HG03565 (cell line): ENCODE data around the gene RPUSD4.

Experiments used
- ATAC-seq: cut with Tn5 transposase; IDR thresholded peaks from one replicate; pipeline ENCODE4 v1.9.1; 2021; ENCODE audit warnings: mild to moderate bottlenecking, moderate library complexity; ENCODE audit not compliant: unreplicated experiment

Gene RPUSD4

DNA sequence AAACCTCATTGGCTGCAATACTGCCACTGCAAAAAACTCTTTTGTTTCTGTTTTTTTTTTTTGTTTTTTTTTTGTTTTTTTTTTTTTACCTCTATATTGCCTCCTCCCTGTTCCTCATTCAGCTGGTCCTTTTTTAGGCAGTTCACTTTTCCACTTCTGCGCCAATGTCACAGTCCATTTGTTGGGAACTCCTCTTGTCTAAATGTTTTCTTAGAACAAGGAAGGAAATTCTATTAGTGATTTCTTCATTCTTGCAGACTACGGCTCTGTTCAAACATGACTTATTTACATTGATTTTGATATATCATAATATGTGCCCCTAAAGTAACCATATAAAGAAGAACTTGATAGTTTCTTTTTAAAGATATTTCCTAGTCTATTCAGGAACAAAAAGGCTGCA, 3.0 kb upstream of the RPUSD4 start:
- ATAC-seq = no peak

DNA sequence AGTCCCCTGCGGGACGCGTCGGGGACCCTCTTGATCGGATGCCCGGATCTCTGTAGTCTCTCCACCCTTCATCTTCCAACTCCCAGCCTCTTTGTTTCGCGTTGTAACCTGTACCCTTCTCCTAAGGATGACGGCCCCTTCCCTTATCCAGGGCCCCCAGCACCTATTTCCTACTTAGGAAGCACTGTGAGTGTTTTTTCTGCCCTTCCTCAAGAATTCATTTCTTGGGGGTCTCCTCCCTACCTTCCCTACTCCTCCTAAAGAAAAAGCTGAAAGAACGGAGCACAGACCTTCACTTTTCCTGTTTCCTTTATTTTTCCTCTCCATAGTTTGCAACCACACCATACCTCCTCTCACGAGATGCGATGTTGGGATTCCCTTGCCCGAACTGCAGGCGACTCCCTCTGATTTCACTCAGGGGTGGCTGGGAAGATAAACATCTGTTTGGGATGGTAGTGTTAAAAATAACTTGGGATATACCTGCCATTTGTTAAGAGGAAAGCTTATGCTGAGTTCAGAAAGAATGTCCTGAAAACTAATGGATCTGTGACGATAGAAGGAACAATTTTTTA, 725 bp upstream of the RPUSD4 start:
- no peak for ATAC-seq

DNA sequence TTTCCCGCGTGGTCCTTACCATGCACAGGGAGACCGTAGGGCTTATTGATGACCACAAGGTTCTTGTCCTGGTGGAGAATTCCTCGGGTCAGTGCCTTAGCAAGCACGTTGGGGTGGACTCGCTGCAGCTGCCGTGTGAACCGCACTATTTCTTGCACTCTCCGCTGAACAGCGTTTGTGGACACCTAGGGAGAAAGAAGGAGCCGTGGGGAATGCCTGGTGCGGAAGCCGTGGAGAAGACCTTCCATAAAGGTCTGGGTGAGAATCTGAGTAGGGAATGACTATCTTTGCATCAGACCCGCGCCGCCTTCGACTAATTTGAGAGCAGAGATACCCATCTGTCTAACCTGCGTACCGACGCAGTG, 597 bp downstream of the RPUSD4 start:
- no peak for ATAC-seq

DNA sequence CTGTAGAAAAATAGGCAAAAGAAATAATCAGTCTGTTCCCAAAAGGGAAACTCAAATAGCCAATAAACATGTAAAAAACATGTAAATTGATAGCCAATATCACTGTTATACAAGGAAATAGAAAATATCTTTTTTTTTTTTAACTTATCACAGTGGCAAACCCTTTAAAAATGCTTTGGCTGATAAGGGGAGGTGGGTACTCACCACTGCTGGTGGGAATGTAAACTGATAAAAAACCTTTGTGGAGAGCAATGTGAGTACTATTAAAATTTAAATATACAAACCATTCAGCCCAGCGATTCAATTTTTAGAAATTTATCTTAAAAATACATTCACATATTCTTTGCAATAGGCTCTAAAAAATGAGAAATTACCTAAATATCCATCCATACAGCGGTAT, 3.6 kb downstream of the RPUSD4 start:
- no peak for ATAC-seq

DNA sequence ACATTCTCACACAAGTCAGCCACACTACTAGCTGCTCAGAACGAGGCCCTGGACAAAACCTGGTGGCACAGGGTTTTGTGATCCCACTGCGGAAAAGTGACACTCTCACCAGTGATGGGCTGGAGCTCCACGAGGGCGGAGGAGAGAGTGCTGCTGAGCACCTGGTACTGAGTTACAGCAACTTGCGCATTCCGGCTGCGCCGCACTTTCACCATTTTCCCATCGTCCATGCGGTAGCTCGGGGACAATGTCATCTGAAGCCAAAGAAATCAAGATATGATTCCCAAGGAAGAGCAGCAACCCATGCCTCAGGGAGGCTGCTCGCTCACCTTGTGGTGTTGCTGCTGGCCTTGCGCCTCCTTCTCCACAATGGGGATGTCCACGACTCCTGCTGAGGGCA, 6.1 kb downstream of the RPUSD4 start:
- no peak for ATAC-seq

DNA sequence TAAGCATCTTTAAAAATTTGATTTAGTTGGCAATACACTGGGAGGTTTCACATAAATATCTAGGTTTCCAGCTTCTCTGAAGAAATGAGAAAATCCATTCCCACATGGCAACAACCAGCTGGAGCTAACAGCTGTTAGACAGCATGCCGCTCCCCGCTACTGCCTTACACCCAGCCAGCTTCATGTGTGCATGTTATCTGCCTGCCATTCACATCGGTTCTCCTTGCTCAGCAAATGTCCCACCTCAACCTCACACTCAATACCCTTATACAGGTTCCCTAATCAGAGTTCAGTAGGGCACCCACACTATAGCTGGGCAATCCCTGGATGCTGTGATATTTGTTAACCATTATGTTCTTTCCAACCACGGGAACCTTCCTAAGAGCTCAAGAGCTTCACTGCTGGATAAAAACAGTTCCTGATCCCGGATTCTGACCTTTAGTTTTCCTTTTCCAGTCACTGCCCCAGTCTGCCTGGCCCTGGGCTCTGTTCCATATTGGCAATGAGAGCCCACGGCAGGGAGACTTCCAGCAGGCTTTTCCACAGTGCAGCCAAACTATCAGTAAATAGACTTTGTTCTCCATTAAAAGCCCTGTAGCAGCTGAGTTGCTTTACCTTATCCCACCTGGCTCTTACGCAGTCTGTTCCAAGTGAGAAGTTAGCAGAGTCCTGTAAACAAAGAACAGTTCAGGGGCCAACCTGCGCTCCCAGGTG, 8.6 kb downstream of the RPUSD4 start:
- no peak for ATAC-seq

DNA sequence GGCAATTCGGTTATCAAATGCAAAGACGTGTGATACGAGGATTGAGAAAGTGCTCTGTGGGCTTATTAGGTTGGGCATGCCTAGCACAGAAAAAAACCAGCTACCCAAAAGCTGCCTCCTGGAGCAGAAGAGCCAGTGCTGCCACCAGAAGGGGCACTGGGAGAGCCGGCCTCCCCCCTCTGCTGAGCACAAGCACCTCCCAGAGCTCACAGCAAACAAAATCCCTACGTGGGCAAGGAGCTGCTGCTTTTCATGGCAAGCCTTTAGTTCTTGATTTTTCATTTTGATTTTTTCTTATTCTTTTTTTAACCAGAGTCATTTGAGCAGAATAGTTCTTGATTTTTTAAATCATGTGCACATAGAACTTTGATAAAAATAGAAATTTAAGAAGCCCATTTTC, 12.8 kb downstream of the RPUSD4 start:
- ATAC-seq = no peak

DNA sequence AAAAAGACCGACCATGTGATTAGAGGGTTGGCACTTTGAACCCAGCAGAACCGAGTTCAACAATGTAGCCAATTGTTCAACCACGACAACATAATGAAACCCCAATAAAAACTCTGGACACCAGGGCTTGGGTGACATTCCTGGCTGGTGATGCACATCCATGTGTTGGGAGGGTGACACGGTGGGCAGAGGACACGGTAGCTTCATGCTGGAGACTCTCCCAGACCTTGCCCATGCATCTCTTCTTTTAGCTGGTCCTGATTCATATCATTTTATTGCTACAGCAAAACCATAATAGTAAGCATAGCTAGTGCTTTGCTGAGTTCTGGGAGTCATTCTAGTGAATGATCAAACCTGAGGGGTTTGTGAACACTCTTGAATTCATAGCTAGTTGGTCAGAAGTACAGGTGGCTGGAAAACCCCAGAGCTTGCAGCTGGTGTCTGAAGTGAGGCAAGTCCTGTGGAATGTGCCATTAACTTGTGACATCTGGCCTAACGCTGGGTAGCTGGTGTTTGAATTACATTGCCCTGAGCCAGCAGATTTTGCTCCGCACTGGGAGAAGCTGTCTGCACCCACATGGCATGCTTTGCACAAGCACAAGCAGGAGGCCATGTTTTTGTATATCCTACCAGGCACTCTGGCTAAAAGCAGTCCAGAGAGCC, 14.0 kb downstream of the RPUSD4 start:
- ATAC-seq = no peak

DNA sequence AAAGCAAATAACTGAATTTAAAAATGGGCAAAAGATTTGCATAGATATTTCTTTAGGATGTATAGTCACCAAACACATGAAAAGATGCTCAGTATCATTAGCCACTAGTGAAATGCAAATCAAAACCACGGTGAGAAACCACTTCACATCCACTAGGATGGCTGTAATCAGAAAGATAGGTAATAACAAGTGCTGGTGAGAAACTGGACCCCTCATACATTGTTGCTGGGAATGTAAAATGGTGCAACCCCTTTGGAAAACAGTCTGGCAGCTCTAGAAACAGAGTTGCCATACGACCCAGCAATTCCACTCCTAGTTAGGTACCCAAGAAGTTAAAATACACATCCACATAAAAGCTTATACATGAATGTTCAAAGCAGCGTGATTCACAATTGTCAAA, 16.3 kb downstream of the RPUSD4 start:
- no peak for ATAC-seq

DNA sequence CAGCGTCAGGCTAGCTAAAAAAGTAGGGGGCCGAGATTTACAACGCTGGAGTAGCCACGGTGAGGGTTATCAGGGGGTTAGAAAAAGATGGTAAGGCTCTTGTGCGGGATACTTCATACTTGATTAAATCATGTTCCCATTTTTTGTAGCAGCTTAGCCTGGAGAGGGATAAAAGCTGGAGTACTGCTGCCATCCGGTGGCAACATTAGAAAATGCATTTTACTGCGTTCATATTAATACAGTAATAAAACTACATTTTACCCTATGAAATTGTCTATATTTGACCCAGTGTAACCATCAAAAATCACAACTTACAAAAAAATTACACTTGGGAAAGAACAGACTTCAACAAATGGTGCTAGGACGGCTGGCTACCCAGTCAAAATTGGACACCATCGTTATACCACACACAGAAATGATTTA, 17.3 kb downstream of the RPUSD4 start:
- no peak for ATAC-seq

DNA sequence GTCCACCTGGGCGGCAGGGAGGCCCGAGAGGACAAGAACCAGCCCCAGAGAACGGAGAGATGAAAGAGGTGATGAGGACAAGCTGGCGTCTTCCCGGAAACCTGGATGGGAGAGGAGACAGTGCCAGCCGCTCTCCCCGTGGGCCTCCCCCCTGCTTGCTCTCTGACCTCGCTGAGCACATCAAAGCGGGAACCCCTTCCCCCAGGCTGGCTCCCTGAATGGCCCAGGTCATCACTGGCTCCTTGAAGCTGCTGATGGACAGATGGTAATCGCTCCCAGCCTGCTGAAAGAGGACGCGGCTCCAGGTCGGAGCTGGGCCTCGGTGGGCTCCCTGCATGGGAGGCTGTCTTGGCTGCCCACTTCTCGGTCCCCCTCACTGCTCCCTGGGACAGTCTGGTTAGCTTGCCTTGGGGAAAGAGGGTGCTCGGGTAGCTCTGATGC, 18.4 kb downstream of the RPUSD4 start:
- ATAC-seq = no peak

DNA sequence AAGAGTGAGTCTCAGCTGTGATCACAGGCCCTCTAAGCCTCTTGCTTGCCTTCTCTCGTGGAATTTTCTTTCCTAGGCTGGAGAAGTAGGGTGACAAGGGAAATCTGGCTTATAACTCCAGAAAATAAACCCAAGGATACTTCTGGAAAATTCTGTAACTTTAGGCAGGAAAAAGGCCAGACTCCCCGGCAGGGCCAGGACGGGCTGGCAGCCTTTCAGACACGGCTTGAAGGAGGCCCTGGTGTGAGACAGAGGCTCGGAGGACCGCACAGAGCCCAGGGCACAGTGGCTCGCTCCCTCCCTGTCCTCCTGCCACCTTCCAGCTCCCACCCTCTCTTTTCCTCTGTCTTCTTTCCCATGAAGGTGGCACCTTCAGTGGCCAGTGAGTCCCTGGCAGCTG, 19.1 kb downstream of the RPUSD4 start:
- no peak for ATAC-seq

DNA sequence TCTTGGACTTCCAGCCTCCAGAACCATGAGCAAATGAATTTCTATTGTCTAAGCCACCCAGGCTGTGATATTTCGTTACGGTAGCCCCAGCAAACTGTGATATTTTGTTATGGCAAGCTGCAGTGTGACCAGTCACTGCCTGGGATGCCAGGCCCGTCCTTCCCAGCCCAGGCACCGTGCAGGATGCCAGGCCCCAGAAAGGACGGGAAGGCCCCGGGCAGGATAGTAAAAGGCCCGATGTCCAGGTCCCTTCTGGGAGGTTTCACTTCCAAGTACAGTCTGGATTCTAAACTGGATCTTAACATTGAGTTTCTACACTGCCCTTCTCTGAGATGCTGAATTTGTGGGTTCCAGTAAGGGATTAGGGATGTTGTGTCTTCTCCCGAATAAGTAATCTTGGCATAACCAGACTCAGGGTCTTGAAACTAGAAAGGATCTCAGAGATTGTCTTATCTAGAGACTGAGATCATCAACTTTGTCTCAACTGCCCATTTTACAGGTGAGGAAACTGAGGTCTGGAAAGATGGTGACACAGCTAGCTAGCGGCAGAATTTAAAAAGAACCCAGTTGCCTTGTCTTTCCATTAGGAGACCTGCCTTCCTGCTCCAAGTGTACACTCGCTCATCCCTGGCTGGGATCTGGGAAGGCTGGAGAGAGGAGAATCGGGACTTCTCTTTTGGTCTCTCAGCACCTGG, 19.9 kb downstream of the RPUSD4 start:
- ATAC-seq = no peak

DNA sequence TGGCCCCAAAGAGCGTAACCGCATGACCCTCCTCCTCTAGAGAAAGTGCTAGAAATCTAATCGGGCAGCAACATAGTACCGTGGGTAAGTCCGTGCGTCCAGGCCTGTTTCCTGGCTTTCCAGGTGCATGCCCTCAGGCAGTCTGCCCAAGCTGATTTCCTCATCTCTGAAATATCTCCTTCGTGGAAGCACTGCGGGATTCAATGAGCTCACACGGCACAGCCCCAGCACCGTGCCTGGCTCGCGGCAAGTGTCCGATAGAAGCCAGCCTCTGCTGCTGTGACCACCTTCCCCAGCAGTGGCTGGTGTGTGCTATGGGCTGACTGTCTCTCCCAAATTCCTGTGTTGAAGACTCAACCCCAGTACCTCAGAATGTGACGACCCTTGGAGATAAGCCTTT, 20.7 kb downstream of the RPUSD4 start:
- ATAC-seq = no peak

DNA sequence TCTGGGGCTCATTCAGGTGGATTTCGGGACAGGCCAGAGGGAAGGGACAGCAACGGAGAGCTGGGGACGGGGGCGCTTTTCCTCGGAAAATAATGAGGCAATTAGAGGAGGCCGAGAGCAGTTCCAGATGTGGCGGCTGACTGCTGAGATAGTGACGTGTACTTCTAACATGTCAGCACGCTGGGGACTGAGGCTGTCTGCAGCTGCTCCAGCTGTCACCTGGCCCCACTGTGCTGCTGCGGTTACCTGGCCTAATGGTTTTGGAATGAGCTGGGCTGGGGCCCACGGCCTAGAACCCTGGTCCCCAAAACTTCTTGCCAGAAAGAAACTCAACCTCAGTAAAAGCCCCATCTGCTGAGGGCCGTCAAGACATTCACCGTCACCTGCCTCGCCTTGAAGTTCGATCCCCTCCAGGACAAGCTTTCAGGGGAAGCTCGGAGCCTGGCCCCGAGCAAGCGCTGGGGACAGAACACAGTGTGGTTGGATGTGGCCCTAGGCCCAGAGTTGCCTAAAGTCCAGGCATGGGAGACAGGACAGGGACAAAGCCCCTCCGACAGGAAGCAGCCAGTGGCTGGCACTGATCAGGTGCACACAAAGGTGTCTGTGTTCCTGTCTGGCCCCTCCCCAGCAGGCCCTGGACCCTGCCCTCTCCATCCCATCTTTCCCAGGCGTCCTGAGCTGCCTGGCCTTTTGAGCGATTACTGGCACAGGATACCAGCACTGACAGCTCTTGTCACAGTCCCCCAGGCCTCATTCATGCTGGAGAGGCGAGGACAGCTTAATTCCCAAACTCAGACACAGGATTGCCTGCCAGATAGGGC, 22.1 kb downstream of the RPUSD4 start:
- peak; percentile 66 for ATAC-seq

DNA sequence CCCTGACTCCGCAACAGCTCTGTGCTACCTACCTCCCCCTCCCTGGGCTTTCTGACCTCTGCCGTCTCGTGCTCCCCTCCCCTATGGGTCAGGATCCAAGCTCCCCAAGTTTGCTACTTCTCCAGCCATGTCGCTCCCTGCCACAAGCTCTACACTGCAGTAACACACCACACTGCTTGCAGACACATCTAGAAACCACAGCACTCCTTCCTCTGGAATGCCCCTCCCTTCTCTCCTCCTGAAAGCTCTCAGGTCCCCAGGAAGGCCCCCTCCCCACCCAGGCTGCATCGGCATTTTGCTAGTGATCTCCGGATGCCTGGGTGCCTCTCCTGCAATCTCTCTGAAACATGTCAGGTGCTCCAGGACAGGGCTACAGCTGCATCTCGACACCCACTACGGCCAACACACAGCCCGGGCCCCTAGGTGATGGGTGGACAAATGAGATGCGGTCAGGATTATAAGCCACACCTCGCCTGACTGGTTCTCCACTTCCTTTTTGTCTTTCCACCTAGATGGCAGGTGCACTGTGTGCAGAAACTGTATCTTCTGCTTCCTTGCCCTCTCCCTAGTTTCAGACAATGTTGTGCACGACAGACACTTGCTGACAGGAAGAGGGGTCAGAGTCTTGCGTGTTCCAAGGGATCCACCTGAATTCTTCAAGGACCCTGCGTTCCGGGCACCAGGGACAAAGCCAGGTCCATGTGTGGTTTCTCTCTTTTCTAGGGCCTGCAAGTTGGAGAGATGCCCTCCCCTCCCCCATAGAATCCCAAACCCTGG, 22.9 kb downstream of the RPUSD4 start:
- ATAC-seq = peak; percentile 72

DNA sequence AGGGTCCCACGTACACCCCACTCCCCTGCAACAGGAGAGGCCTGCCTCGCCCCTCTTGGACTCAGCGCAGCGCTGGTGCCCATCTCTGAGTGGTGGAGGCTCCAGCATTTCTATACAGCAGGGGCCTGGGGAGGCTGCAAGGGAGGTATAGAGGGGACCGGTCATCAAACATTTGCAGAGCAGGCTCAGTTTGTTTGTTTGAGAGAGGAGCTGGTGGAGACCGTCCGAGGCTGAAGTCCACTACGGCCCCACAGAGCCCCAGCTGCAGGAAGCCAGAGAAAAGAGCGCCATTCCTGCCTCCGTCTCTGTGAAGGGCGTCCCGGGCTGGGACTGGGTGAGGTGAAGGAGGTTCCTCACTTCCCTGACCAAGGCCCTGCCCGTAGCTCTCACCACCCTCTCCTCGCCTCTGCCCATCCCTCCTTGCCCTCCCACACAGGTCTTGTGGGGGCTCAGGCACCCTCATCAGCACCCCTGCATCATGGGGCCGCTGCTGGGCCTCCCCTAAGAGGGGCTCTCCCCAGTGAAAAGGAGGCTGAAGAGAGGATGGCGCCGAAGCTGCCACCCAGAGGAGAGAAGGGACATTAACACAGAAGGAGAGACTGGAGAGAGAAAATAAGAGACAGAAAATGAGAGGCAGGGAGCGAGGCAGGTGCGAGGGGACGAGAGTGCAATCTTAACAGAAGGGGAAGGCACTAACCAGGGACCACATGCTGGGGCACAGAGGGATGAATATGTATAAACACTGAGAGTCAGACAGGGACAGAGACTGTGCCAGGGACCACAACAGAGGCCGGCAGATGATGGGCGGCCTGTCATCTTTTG, 24.5 kb downstream of the RPUSD4 start:
- ATAC-seq = no peak

DNA sequence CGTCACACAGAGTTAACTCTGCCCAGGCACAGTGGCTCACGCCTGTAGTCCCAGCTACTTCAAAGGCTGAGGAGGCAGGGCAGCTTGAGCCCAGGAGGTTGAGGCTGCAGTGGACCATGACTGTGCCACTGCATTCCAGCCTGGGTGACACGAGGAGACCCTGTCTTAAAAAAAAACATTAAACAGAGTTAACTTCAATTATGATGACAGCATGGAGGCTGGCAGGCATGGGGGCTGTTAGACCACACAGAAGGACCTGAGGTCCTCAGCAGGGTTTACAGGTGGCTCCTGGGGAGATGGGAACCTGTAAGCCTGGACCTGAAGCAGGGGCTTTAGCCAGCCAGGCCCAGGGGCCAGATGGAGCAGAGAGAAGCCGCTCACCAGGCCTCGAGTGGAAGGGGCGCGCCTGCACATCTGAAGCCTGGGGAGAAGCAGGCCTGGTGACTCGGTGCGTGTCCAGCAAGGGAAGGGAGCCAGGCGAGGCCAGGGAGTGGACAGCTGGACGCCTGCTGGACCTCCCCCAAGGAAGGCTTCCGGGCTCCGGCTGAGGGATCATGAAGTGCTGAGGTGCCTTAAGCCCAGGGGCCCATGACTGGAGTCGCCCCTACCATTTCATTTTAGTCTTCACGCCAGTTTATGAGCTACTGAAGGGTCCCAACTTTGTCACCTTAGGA, 25.3 kb downstream of the RPUSD4 start:
- ATAC-seq = no peak
